ENCODE measurements around the gene RAB9A.

DNA sequence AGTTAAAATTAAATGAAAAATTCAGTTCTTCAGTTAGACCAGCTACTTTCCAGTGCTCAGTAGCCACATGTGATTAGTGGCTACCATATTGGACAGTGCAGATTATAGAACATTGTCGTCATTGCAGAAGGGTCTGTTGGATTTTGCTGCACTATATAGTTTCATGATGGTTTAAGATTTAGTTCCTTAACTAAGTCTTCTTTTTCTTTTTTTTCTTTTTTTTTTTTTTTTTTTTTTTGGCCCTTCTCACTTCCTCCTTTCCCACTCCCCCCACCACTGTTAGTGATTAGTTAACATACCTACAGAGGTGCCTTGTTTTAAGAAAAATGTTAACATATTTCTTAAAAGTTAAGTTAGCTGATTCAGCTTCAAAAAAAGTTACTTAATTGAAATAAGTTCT lies 9.0 kb downstream of the RAB9A start:
- TF ChIP-seq POLR2A (IDR thresholded peaks at IDR 0.05; ENCODE audit: low read length) (no peak), GATA1 (IDR thresholded peaks at IDR 0.05; ENCODE audit: low read depth, low read length) (no peak)

Data from erythroblast (primary cell).